Measurements from ENCODE around the gene NAPEPLD.

NAPEPLD gene

DNA sequence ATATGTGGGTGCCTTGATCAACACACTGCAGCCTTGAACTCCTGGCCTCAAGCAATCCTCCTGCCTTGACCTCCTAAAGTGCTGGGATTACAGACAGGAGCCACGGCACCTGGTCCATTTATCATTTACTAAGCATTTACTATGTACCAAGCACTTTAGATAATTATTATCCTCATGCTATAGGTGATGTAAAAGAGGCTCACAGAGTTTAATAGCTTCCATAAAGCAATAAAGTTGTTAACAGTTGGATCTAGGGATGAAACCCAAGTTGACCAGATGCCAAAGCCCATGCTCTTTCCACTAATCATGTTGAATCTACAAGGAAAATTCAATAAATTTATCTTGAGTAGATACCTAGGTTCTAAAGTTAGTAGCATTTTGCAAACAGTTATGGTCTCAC is 5.0 kb downstream of the NAPEPLD start:
- DNase-seq (ENCODE audit: low read depth) = no peak

DNA sequence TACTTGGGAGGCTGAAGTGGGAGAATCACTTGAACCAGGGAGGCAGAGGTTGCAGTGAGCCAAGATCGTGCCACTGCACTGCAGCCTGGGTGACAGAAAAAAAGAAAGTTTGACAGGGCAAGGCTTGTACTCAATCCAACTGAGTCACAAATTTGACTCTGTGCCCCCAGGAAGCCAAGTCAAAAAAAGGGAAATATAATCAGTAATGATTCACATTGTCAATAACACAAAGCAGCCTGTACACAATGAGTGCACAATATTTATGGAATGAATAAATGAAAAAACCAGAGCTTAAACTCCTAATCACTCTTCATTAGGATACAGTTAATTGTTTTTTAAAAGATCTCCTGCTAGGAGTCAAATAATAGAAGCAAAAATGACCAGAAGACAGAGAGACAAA is 6.4 kb downstream of the NAPEPLD start:
- DNase-seq (ENCODE audit: low read depth) = no peak

DNA sequence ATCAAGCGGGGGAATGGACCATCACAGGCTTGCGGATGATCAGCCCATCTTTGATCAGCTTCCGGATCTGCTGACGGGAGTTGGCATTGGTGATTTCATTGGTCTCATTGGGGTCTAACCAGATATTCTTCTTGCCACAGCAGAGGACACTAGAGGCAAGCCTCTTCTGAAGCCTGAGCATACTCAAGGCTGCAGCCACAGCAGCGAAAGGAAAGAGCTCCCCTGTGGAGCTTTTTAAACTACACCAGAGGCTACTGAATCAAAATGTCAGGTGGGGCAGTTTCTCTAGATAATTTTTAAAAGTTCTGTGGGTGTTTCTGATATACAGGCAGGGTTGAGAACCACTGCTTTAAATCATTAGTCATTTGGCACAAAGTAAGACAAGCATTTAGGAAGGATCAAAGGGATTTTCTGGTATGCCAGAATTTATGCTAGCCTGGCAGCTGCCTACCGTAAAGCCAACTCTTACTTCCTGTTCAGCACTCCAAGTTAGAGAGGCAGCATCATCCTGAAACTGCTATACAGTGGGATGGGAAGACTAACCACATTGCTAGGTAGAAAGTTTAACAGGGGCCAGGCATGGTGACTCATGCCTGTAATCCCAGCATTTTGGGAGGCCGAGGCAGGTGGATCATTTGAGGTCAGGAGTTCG is 7.0 kb downstream of the NAPEPLD start:
- DNase-seq (ENCODE audit: low read depth) = no peak

DNA sequence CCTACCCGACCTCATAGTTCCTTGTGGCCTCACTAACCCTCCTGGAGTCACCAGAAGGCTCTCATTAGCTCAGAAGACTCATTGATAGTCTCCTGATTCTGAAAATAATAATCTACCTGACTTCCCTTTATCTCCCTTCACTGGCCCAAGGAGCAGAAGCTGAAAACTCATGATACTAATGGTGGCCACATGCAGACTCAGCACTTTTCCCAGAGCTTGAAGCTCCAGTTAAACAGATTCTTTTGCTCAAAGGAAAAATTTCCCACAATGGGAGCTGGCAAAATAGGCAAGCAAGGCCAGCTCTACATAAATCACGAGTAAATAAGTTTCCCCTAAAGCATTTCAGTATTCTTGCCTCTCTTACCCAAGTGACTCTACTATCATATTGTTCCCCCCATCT is 8.2 kb downstream of the NAPEPLD start:
- no peak for DNase-seq (ENCODE audit: low read depth)

DNA sequence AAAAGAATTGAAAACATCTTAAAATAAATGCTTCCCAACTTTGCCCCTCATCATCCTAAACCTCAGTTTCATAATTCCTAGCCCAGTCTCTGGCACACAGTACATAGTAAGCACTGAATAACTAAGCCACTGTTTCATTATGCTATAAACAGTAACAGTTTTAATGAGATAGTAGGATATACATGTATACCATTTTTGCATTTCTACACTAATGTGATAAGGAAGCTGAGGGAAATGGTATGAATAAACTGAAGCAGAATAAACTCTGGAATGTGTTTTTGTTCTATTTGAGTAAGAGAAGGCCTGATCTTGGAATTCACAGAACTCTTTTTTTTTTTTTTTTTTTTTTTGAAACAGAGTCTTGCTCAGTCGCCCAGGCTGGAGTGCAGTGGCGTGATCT is 8.8 kb downstream of the NAPEPLD start:
- no peak for DNase-seq (ENCODE audit: low read depth)

DNA sequence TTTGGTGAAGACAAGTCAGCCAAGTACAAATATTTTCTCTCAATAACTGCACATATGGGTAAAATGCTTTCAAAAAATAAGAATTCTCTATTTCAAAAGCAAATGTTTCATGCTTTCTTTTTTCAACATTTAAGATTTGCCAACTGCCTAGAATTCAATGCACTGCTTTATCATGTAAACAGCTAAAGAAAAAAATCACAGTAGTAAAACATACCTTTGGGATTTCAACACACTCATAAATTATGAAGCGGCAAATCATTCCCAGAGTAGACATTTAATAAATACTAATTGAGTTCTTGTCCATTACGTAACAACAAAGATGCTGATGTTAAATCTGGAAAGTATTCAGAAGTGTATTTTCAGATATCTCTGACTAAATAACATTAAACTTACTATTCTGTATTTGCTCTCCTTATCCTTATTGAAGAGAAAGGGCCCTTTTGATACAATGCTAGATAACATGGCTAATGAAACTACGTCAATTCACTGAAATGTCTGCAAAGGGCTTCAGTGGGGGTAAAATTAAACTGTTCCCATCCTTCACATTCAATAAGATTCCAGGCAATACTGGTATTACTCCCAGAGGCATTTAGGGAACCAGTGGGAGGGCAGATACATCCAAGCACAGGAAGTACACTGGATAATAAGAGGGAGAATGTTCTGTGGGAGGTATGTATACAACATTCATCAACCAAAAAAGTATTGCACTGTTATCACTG is 13.9 kb downstream of the NAPEPLD start:
- no peak for DNase-seq (ENCODE audit: low read depth)

DNA sequence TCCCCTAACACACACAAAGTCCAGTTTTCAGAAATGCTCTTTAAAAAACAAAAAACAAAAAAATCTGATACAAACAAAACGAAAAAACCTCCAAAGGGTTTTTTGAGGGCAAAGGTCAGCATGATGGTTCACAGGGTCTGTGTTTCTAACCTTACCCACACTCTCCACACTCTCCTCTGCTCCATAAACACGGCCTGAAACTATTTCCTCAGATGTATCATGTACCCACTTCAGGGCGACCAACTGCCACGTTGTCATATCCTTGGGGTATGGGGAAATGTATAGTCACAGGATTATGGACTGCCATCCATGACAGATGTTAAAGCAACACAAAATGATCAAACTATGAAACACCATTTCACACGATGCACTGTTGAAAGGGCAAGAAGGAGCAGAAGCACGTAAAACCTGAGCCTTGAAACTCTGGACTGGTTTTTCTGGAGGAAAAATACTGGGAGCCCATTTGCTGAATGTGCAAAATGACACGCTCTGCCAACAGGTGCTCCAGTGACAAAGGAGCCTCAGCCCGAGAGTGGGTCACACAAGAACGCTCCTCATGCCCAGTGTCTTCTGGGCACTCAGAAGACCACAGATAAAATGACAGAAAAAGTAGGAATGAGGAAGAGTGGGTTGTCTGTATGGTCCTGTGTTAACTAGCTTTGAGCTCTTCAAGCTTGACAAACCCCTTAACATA is 15.8 kb downstream of the NAPEPLD start:
- no peak for DNase-seq (ENCODE audit: low read depth)

DNA sequence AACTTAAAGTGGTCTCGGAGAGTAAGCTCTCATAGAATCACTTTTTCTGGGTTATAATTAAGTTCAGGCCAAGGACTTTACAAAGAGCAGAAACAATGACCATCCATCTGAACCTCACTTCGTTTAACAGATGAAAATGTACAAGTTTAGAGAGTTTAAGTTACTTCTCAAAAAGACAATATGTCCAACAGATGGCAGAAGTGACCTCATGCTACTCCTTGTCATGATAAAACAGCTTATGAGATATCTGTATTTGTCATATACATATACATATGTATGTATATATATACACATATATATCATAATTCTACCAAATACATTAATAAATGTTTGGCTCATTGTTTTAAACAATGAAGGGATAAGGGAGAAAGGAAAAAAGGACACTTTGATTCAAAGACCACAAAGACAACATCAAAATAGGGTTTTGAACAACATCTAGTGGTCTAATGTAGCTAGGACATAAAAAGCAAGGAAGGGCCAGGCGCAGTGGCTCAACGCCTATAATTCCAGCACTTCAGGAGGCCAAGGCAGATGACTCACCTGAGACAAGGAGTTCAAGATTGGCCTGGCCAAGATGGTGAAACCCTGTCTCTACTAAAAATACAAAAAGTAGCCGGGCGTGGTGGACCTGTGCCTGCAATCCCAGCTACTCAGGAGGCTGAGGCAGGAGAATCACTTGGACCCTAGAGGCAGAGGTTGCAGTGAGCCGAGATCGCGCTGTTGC is 17.8 kb downstream of the NAPEPLD start:
- no peak for DNase-seq (ENCODE audit: low read depth)

DNA sequence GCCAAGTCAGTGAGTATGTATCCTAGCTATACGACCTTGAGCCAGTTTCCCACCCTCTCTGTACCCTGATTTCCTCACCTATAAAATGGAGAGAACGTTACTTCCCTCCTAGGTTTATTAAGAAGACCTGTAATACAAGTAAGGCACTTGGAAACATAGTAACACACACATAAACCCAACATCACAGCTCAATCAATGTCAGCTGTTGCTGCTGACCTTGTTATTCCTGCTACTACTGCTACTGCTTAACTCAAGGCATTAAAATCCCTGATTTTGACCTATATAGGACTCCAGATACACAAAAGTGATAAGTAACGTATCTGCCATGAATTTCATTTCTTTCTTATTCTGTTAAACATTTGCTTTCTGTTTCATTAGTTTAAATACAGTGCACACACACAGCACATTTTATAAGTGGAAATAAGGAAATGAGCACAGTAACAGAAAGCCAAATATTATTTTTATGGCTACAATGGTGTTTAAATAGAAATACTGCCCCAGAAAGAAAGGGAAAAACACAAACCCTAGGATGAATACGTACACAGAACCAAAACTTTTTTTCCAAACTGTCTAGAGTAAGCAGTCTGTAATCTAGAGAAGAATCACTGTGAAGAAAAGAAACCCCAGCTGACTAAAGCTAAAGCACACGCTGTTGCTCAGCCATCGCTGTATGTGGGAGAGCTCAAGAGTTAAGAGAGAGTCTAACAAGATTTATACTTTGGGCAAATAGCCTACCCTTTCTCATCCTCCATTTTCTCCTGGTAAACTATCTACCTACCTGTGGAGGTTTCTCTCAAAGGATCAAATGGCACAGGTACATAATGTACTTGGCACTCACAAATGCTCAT is 19.0 kb downstream of the NAPEPLD start:
- no peak for DNase-seq (ENCODE audit: low read depth)

DNA sequence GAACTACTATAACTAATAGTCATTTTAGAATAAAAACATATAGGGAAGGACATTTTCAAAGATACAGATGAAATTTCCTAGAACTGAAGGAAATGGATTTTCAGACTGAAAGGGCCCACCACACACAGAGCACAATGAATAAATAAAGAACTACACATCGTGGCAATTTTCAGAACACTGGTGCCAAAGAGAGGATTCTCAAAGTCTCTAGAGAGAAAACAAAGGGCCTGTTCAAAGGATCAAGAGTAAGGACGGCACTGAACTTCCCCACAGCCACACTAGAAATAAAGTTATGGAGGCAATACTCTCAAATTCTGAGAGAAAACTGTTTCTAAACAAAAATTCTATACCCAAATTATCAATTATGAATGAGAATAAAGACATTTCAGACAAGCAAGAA is 21.9 kb downstream of the NAPEPLD start:
- DNase-seq (ENCODE audit: low read depth) = no peak

DNA sequence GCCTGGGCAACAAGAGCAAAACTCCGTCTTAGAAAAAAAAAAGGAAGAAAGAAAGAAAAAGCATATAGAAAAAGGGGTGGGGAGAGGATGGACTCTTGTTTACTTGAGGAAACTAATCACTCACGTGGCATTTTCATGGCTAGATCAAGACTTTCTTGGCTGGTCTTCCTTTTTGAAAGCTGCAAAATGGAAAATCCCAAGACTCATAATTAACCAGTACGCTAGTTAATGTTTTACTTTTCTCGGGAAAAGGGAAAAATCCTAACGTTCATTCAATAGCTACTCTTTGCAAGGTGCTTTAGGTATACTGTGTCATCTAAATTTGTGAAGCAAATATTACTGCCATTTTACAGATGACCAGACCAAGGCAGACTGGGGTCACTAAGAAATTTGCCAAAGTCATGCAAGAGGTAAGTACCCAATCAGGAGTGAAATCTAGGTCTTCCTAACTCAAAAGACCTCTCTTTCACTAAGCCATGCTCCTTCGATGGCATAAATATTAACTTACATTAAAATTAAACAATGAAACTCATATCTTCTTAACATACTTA is 24.4 kb downstream of the NAPEPLD start:
- no peak for DNase-seq (ENCODE audit: low read depth)

DNA sequence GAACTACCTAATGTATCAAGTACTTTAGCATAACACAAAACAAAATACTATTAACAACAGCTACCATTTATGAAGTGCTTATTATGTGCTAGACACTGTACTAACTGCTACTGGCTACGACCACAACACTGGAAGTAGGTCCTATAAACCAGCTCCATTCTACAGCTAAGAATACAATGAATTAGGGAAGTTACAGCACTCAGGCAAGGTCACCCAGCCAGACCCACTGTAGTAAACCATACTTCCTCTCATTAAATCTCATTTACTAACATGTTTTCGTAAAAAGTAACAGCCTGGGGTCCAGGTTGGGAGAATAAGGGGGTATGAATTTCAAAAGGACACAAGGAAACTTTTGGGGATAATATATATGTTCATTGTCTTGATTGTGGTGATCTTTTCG is 25.4 kb downstream of the NAPEPLD start:
- DNase-seq (ENCODE audit: low read depth) = no peak

DNA sequence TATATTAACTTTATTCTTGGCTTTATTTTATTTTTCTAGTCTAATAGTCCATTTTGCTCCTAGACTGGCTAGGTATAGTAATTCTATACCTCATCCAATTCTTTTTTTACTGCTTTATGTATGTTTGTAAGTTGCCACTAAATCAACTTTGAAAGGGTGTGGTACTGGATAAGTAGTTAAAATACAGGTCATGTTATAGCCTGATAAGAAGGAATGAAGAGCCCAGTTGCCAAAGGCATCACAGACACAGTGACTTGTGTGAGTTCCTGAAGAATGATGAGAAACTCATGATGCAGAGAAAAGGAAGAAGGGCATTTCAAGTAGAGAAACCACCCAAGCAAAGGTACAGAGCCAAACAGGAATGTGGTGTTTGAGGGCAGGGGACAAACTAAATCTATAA is 27.3 kb downstream of the NAPEPLD start:
- no peak for DNase-seq (ENCODE audit: low read depth)

DNA sequence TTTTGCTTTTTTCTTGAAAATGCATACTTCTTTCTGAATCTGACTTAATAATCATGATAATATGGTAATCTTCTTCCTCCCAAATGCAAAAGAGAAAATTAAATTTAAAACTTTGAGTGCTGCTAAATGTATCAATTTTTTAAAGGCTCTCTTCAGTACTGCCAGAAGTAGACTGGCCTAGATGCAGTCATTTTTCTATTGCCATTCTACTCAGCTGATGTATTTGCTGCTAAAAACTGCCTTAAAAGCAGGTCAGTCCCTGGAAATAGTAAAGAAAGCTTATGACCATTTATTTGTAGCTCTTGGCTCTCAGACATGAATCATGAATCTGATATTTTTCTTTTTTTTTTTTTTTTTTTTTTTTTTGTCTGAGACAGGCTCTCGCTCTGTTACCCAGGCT is 28.5 kb downstream of the NAPEPLD start:
- DNase-seq (ENCODE audit: low read depth) = no peak

DNA sequence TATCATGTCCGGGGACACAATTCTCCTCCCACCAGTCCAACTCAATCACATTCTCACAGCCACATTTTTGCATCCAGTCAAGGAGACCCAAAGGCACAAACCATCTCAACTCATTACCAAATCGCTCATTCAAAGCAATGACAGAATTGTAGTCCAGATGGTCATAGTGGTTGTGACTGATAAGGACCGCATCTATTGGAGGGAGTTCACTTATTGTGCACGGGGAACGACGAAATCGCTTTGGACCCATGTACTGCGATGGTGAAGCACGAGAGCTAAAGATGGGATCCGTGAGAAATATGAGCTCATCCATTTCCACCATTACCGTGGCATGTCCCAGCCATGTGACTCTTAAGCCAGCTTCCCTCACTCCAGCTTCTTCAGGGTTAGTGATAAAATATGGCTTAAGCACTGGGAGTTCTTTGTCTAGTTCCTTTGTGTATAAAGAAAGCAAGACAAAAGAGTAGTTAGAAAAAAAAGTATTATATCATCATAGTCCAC is 29.1 kb downstream of the NAPEPLD start:
- no peak for DNase-seq (ENCODE audit: low read depth)

DNA sequence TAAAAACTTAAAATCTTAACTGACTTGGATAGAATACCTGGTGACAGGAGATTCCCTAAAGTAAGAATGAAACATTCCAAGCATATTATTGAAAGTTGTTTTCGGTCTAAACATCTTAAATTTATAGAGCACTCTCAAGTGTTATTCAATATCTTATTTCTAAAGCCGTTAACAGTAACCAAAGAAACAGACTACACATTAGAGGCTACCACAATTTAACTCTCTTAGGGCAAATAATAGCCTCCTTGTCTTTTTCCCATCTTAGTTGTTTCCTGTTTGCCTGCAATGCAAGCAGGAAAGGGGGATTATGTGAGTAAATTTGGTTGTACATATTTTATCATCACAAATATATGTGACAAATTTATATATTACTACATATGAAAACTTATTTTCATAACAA is 31.4 kb downstream of the NAPEPLD start:
- no peak for DNase-seq (ENCODE audit: low read depth)

DNA sequence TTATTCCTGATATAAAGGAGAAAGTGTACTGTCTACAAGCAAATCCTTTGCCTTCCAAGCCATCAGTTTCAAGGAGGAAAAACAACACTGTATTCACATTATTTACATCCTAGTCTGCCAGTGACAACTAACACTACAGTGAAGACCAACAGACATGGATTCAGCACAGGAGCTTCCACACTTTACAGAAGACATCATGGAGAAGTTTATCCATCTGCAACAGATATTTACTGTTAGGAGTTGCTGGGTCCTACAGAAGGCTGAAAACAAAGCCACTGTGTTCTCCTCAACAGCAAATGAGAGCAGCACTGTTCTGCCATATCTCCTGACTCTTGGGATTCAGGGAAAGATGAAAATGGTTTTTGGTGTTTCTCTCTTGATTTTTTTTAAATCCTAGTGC is 31.9 kb downstream of the NAPEPLD start:
- DNase-seq (ENCODE audit: low read depth) = no peak

DNA sequence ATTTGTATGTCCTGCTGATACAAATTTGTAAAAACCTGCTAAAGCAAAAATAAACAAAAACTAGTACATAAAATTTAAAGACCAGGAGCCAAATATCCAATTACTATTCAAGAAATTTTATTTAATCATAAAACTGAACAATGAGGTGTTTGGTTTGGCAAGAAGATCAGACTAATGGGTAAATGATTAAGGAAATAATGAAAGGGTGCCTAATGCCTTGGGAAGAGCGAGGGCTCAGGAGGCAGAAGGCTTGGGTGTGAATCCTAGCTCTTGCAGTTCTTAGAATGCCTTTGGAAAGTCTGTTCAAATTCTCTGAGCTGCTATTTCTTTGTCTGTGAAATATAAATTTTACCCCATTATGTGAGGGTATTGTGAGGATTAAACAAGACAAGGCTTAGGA is 32.4 kb downstream of the NAPEPLD start:
- DNase-seq (ENCODE audit: low read depth) = no peak

DNA sequence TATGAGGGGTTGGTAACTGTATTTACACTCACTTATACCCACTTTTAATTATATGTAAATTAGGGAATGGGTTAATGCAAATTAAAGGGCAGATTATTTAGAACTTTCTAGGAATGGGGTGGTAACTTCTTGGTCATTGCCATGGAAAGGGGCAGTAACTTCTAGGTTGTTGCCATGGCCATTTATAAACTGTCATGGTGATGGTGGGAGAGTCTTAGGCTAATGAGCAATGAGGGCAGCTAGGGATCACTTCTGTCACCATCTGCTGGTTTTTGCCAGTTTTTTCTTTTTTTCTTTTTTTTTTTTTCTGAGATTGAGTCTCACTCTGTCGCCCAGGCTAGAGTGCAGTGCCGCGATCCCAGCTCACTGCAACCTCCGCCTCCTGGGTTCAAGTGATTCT is 33.1 kb downstream of the NAPEPLD start:
- DNase-seq (ENCODE audit: low read depth) = no peak

DNA sequence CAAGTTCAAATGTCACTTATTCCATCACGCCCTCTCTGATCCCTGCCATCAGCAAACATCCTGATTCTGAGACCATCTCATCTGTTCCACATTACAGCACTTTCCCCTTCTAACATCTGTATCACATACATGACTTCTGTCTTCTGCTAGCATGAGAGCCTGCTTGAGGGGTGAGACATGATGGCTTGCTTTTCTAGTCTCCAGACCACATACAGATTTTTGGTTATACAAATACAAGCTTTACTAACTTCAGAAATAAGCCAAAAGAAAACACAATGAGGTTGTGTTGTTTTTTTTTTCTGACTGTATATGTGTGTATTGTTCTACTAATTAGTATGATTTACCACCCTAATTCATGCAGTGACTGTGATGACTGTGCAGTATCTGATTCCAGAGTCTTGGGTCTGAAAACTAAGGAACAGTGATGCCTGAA is 34.3 kb downstream of the NAPEPLD start:
- DNase-seq (ENCODE audit: low read depth) = no peak

DNA sequence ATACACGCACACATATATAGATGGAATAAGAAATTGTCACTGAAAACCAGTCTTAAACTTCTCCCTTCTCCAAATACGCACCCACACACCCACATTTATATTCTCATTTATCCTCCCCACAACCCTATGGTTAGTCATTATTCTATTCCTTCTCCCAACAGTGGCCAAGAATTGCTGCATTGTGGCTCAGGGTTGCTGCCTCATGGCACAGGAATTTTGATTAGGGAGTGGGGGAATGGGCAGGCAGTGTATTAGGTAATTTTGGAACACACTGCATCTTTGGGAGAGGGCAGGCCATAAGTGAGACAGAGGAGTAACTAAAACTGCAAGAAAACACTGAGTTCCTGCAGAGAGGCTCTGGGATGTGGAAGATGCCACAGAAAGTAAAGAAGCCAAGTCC is 35.7 kb downstream of the NAPEPLD start:
- no peak for DNase-seq (ENCODE audit: low read depth)

Measured in stimulated activated CD8-positive, alpha-beta memory T cell treated with anti-CD3 and anti-CD28 coated beads, Interleukin-12 subunit alpha, Interleukin-12 subunit beta, amount 100 ng/mL, for 1 hour (primary cell).